Left ventricle myocardium inferior (tissue), 1 donor: Measurements from ENCODE around the gene IL1F10. TPM values are rescaled to one million over a fixed set of nuclear protein-coding genes. Genes with fewer than 3 reads are reported as not detected.

Experiments
- DNase-seq: peaks from one replicate; pipeline ENCODE4 v3.0.0-alpha.2; 2020
- H3K27ac ChIP-seq: fragments of 200-600 bp; replicated peaks from 2 replicates; pipeline ENCODE4 v1.8.0; 2021
- H3K27me3 ChIP-seq: fragments of 200-600 bp; 2 replicates; pipeline ENCODE4 v1.8.0; 2021; ENCODE audit warnings: low read depth
- H3K36me3 ChIP-seq: fragments of 200-600 bp; 2 replicates; pipeline ENCODE4 v1.8.0; 2021
- H3K4me1 ChIP-seq: fragments of 200-600 bp; 2 replicates; pipeline ENCODE4 v1.8.0; 2021
- H3K4me3 ChIP-seq: fragments of 200-600 bp; 2 replicates; pipeline ENCODE4 v1.8.0; 2021; ENCODE audit warnings: mild to moderate bottlenecking, moderate library complexity
- H3K9me3 ChIP-seq: fragments of 200-600 bp; replicated peaks from 2 replicates; pipeline ENCODE4 v1.8.0; 2021
- intact Hi-C: fragments of 100-400 bp; cut with micrococcal nuclease; formaldehyde crosslinking; loops from one replicate; pipeline ENCODE4 v1.11.0; 2022
- total RNA-seq: library from RNA; stranded (reverse); fragmentation: NEBNext Ultra II Directional; extraction: Animal tissue kit (Norgen Biotek cat#: 25700); gene quantifications from one replicate; pipeline ENCODE4 v1.2.1, GENCODE V29; 2021
- TF ChIP-seq, protein P1 (sequence below): fragments of 200-600 bp; IDR thresholded peaks from 2 replicates; pipeline ENCODE4 v1.8.0; 2021; ENCODE audit warnings: antibody characterized with exemption, mild to moderate bottlenecking, borderline replicate concordance
- donor health status: DM: no; HTN: yes; CAD: no; lungs with severe emphysema.

Gene IL1F10
- total RNA-seq, 1 donor from 2014 or later, result not detected

DNA sequence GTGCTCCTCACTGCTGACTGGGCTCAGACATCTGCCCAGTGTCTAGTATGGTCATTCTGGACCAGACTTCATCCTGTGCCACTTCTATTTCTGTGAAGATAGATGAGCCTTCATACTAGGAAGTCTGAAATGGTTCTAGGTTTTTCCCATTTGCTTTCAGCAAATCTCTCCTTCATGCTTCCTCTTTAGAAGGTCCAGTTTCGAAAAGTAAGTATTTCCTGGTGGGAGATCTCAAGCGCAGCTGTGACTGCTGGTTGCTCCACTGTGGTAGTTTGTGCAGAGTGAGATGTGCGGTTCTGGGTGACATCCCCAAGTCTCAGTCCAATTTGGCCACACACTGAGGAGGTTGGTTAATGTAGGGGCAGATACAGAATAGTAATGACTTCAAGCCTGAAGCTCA, 29.5 kb upstream of the IL1F10 start:
- H3K4me1 ChIP-seq, result no peaks in the 10 kb centered on the region
- intact Hi-C loops, result no loop called here
- H3K9me3 ChIP-seq, result no peaks in the 10 kb centered on the region
- no peak overlapping the region for H3K27ac ChIP-seq
- no peak overlapping the region for H3K4me3 ChIP-seq
- DNase-seq, result no peak
- no peaks in the 10 kb centered on the region for H3K36me3 ChIP-seq
- peaks cover 34% of the 10 kb centered on the region for H3K27me3 ChIP-seq
- TF ChIP-seq, protein P1, sequence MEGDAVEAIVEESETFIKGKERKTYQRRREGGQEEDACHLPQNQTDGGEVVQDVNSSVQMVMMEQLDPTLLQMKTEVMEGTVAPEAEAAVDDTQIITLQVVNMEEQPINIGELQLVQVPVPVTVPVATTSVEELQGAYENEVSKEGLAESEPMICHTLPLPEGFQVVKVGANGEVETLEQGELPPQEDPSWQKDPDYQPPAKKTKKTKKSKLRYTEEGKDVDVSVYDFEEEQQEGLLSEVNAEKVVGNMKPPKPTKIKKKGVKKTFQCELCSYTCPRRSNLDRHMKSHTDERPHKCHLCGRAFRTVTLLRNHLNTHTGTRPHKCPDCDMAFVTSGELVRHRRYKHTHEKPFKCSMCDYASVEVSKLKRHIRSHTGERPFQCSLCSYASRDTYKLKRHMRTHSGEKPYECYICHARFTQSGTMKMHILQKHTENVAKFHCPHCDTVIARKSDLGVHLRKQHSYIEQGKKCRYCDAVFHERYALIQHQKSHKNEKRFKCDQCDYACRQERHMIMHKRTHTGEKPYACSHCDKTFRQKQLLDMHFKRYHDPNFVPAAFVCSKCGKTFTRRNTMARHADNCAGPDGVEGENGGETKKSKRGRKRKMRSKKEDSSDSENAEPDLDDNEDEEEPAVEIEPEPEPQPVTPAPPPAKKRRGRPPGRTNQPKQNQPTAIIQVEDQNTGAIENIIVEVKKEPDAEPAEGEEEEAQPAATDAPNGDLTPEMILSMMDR, result no peak

DNA sequence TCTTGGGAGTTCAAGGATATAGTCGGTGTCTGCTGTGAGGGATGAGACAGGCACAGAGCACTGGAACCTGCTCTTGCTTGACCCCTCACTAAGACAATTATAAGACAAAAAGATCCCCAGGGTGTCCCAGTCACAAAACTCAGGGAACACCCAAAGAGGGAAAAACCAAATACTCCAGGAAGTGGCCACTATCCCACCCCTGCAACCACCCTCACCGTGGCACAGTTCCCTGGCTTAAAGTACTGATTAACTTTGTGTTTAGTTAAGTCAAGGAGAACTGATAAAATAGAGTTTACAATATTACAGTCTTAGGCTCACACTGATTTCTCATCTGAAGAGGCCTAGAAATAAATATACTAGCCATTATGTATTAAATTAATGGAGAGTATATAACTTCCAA, 28.6 kb upstream of the IL1F10 start:
- H3K27me3 ChIP-seq, result peaks cover 30% of the 10 kb centered on the region
- TF ChIP-seq, protein P1, result no peak
- H3K36me3 ChIP-seq, result no peaks in the 10 kb centered on the region
- H3K27ac ChIP-seq, result no peak overlapping the region
- no peaks in the 10 kb centered on the region for H3K9me3 ChIP-seq
- H3K4me3 ChIP-seq, result no peak overlapping the region
- no peaks in the 10 kb centered on the region for H3K4me1 ChIP-seq
- DNase-seq, result no peak
- intact Hi-C loops, result no loop called here

DNA sequence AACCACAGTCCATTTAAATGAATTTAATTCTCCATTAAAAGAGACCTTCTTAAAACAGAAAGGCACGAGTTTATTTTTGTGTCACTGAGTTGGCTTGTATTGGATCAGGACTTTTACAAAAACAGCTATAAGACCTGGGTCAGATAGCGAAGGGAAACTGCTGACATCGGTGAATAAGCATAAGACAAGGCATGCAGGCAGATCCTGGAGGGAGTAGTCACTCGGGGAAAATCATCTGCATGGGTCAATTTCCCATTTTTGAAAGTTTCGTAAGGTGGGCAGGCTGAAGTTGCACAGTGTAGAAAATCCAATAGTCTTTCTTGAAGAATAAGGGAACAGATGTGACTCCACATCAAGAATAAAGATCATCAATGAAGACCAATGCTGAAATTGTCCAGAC, 28.1 kb upstream of the IL1F10 start:
- Histone ChIP-seq H3K36me3 (no peaks in the 10 kb centered on the region), H3K4me1 (no peaks in the 10 kb centered on the region), H3K27me3 (peaks cover 25% of the 10 kb centered on the region), H3K4me3 (no peak overlapping the region), H3K27ac (no peak overlapping the region), H3K9me3 (no peaks in the 10 kb centered on the region)
- TF ChIP-seq, protein P1, result no peak
- no peak for DNase-seq
- intact Hi-C loops, result no loop called here

DNA sequence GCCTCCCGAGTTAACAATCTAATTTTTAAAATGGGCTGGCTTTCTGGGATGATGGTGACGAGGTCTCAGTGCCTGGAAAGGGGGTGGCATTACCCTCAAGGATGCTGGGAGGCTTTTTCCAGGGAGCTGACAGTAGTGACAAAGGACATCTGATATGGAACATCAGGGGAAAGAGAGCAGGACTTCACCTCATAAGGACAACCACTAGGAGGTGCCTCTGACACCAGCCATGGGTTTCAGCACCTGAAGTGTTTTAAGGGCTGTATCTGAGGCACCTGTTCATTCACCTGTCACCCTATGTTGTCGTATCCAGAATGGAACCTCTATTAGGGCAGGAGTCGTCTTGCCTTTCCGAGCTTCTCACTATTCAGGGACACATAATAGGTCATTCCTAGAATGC, 25.9 kb upstream of the IL1F10 start:
- H3K27ac ChIP-seq, result no peak overlapping the region
- TF ChIP-seq, protein P1, result no peak
- DNase-seq, result no peak
- H3K4me1 ChIP-seq, result no peaks in the 10 kb centered on the region
- no peaks in the 10 kb centered on the region for H3K9me3 ChIP-seq
- peaks cover 19% of the 10 kb centered on the region for H3K27me3 ChIP-seq
- H3K4me3 ChIP-seq, result no peak overlapping the region
- intact Hi-C loops, result no loop called here
- H3K36me3 ChIP-seq, result no peaks in the 10 kb centered on the region

DNA sequence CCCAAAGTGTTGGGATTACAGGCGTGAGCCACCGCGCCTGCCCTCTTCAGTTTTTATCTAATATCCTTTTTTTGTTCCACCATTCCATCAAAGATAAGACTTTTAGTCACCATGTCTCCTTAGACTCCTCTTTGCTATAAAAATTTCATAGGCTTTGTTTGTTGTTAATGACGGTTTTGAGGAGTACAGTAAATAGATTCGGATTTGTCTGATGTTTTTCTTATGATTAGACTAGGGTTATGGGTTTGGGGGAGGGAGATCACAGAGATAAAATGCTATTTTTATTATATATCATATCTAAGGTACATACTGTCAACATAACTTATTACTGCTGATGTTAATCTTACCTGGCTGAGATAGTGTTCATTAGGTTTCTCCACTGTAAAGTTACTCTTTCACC, 21.3 kb upstream of the IL1F10 start:
- Histone ChIP-seq H3K36me3 (no peaks in the 10 kb centered on the region), H3K4me1 (no peaks in the 10 kb centered on the region), H3K27me3 (peaks cover 13% of the 10 kb centered on the region), H3K27ac (no peak overlapping the region), H3K4me3 (no peak overlapping the region), H3K9me3 (peaks cover 10% of the 10 kb centered on the region)
- TF ChIP-seq, protein P1, result no peak
- intact Hi-C loops, result no loop called here
- no peak for DNase-seq
